HCEC 1CT (cell line): Measurements from ENCODE around the gene POU6F2.
"Not testable (repeated sequence)": the region's sequence is repeated elsewhere in the genome, so short reads cannot be mapped to it uniquely, and the experiment has no call there.

Experiments used
- DNase-seq: peaks from one replicate; pipeline ENCODE4 v3.0.0-alpha.2; 2017

Gene POU6F2, protein sequence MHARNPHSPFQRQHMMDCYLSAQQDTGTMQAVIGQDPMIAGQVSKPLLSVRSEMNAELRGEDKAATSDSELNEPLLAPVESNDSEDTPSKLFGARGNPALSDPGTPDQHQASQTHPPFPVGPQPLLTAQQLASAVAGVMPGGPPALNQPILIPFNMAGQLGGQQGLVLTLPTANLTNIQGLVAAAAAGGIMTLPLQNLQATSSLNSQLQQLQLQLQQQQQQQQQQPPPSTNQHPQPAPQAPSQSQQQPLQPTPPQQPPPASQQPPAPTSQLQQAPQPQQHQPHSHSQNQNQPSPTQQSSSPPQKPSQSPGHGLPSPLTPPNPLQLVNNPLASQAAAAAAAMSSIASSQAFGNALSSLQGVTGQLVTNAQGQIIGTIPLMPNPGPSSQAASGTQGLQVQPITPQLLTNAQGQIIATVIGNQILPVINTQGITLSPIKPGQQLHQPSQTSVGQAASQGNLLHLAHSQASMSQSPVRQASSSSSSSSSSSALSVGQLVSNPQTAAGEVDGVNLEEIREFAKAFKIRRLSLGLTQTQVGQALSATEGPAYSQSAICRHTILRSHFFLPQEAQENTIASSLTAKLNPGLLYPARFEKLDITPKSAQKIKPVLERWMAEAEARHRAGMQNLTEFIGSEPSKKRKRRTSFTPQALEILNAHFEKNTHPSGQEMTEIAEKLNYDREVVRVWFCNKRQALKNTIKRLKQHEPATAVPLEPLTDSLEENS

DNA sequence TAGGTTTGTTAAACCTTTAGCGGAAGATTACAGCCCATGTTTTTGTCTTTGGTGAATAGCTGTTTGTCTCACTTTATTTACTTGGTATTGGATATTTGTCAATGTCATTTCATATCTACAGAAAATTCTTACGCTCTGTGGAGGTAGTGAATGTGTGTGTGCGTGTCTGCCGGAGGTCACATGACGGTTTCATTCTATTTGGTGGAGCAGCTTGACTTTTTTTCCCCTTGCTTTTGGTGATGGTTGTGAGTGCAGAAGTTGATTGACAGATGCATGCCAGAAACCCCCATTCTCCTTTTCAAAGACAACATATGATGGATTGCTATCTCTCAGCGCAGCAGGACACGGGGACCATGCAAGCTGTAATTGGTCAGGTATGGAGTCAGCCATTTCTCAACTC, at the start of gene POU6F2:
POU6F2 (plus strand) TSS at position 225 of the 400 bp plus-strand sequence; CDS start at position 270, 45 bp downstream.
- DNase-seq, result no peak

GRCh38 chr7:38928506-38928905, 49.2 kb upstream of the POU6F2 start:
- DNase-seq, result no peak

GRCh38 chr7:38929460-38930171, 48.1 kb upstream of the POU6F2 start:
- DNase-seq, result no peak

DNA sequence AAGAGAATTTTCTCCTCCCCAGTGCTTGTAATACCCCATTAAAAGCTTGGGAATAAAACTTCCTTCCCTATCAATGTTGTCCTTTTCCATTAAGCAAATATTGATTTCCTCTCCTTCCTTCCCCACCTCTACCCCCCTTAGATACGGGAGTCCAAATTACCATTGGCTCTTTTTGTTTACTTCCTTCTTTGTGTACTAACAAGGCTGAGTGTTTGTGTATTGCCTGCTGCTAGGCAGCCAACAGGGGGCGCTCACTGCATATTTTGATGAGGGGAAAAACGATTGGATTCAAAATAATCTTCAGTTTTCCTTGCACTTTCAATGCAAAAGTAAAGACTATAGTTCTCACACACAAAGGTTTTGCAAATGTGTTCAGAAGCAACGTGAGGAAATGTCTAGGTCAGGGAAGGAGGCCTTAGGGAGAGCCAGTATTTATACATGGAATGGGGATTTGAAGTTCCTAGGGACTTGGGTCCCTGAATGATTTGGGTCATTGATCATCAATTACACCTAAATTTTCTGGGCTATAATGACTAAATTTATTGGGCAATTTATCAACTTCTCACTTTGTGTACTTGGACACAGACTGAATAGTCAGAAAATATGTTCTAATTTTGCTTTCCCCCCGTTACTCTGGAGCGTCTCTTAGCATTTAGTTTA, 45.1 kb upstream of the POU6F2 start:
- peak; percentile 45 for DNase-seq

DNA sequence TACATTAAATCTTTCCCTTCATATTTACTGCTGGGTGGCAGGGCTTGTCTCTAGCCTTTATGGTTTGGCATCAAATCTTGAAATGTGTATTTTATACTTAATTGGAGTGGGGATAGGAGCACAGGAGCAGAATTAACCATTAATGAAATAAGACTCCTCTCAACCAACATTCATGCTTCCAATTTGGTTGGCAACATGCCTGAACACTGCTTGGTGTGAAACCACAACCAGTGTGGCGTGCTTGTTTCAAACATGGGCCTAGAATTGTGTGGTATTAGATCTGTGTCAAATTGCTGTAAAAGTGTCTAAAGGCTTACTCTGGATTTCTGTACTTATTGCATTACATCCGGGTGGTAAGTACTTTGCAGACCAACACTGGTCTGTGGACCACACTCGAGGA, 43.7 kb upstream of the POU6F2 start:
- DNase-seq, result no peak

GRCh38 chr7:38934536-38934935, 43.2 kb upstream of the POU6F2 start:
- no peak for DNase-seq

GRCh38 chr7:38936641-38937040, 41.1 kb upstream of the POU6F2 start:
- no peak for DNase-seq

DNA sequence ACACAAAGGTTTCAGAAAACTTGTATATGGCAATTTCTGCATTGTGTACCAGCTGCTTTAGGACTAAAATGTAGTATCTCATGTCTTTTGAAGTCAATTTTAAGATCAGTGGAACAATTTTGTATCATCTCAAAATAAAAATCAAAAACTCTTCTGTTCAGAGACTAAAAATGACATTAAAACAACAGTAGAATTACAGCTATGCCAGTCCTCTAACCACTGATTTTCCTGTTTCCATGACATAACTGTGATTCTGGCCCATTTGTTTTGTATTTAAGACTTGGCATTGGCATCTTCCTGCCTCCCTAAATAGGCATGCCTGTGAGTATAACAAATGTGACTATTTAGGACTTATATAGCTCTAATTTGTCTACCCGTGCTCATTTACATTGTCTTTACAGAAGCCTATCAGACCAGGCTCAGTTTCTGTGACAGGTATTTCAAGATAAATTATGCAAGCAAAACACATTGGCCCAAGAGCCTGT, 39.7 kb upstream of the POU6F2 start:
- no peak for DNase-seq

GRCh38 chr7:38938589-38938988, 39.1 kb upstream of the POU6F2 start:
- DNase-seq, result no peak

- no peak for DNase-seq
These were observed 36.9 kb upstream of the POU6F2 start for GRCh38 chr7:38940774-38941173.

- DNase-seq, result no peak
These were observed 35.2 kb upstream of the POU6F2 start for GRCh38 chr7:38942431-38943051.

DNA sequence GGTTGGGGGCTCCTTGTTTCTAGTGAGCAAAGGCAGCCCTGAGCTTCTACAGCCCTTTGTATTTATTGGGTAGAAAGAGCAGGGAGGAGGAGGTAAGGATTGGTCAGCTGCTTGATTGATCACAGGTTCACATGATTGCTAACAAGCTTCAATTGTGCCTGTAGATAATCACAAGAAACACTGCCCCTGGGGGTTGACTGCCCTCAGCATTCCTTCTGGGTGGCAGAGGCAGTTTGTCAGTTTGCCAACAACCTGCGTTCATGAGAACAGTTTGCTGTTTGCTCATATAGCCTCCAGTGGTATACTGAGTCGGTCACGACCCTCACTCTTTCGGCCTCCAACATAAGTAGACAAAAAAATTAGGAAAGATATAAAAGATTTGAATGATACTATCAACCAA, 30.2 kb upstream of the POU6F2 start:
- DNase-seq, result not testable (repeated sequence)

DNA sequence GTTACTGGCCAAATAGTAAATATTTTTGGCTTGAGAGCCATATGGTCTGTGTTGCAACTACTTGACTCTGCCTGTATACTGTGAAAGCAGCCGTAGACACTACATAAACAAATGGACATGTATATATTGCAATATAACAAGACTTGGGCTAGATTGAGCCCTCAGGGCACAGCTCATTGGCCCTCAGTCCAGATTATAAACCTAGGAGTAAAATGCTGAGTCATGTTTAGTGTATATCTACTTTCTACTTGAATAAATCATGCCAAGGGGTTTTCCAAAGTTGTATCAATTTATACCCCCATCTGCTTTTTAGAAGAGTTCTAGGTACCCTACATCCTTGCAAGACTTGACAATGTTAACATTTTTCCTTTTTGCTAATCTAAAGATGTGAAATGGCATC, 27.4 kb upstream of the POU6F2 start:
- no peak for DNase-seq

DNA sequence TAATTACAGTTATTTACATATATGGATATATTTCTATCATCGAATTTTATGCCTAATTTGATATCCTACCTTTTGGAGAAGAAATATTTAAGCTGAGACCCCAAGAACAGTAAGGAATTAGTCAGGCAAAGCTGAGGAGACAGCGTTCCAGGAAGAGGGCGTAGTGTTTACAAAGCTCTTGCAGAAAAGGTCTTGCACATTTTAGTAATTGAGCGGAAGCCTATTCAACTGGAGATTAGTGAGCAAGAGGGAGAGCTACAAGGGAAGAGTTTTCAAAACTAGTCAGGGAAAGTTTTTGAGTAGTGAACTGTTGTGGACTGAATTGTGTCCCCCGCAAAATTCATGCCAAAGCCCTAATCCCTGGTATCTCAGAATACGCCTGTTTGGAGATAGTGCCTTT, 26.5 kb upstream of the POU6F2 start:
- no peak for DNase-seq

DNA sequence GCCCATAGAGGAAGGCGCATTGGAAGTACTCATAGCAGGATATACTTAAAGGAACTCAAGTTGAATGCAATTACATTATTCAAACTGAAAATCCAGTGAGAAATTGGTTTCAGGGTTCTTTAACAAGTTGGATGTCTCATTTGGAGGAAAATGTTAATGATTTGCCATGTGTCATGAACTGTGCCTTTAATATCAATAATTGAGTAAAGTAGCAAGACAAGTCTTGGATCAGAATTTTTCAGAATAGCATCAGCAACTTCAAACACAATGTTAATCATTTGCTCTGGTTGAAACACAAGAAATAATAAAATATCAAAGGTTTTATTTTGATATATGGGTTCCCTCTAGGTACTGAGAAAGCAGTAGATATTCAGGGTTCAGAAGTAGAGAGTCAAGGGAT, 24.5 kb upstream of the POU6F2 start:
- no peak for DNase-seq

GRCh38 chr7:38953971-38954370, 23.7 kb upstream of the POU6F2 start:
- no peak for DNase-seq

DNA sequence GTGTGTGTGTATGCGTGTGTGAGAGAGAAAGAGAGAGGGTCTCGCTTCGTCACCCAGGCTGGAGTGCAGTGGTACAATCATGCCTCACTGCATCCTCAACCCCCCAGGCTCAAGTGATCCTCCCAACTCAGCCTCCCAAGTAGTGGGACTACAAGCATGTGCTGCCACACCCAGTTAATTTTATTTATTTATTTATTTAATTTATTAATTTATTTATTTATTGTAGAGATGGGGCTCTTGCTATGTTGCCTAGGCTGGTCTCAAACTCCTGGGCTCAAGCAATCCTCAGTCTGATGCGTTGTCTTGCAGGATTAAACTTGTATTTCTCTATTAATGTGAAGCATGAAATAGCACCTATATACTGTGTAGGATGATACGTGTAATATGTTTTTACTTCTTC, 21.8 kb upstream of the POU6F2 start:
- no peak for DNase-seq

GRCh38 chr7:38962028-38962427, 15.7 kb upstream of the POU6F2 start:
- DNase-seq, result no peak

- DNase-seq, result no peak
These were observed 12.8 kb upstream of the POU6F2 start for GRCh38 chr7:38964921-38965320.

GRCh38 chr7:38973760-38974159, 3.9 kb upstream of the POU6F2 start:
- DNase-seq, result no peak

- no peak for DNase-seq
These were observed 1.7 kb upstream of the POU6F2 start for GRCh38 chr7:38975944-38976392.

DNA sequence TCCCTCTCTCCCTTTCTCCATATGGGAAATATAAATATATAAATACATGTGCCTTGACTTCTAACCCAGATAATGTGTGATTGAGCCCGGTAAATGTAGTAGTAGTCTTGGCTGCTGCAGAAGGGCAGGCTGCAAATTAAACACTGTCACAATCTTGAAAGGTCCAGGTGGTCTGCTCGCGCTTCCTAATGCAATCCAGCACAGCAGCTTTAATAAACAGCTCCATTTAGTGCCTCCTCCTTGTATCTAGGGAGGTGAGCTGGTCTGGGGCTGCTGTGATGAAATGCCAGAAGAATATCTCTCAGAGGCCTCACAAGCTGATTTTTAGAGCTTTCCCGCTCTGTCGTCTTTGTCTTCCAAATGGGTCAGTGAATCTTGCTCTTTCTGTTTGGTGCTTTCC, 782 bp downstream of the POU6F2 start:
- no peak for DNase-seq
